ENCODE data around the gene ZNF783. TPM values are rescaled to one million over a fixed set of nuclear protein-coding genes. Genes with fewer than 3 reads are reported as not detected.

The ZNF783 gene
- total and polyA plus RNA-seq, 9 donors = 5.5 to 27.6 (median 17.0) TPM

- TF ChIP-seq EP300 (IDR thresholded peaks at IDR 0.05) (no peak), POLR2A (IDR thresholded peaks at IDR 0.05) (no peak), CTCF (IDR thresholded peaks at IDR 0.05) (no peak)
- intact Hi-C loops (cut with DNase I) = no loop called here
- 84 to 90% (median 86%) methylated on average over 7 of the region's 7 CpGs for WGBS, 3 donors
- H3K4me3 ChIP-seq = no peak overlapping the region
- no peak overlapping the region for H3K27ac ChIP-seq
- no peaks in the 10 kb centered on the region for H3K9me3 ChIP-seq
- no peaks in the 10 kb centered on the region for H3K27me3 ChIP-seq
- no peaks in the 10 kb centered on the region for H3K36me3 ChIP-seq
- H3K4me1 ChIP-seq (ENCODE audit: insufficient read depth) = no peaks in the 10 kb centered on the region
- no peak for DNase-seq
Observed at GRCh38 chr7:149304006-149304405, 42.0 kb downstream of the ZNF783 start.

- Histone ChIP-seq H3K4me1 (ENCODE audit: insufficient read depth) (no peaks in the 10 kb centered on the region), H3K27ac (no peak overlapping the region), H3K36me3 (no peaks in the 10 kb centered on the region), H3K4me3 (no peak overlapping the region), H3K9me3 (no peaks in the 10 kb centered on the region), H3K27me3 (no peaks in the 10 kb centered on the region)
- intact Hi-C loops (cut with DNase I) = no loop called here
- TF ChIP-seq POLR2A (IDR thresholded peaks at IDR 0.05) = no peak
- no peak for TF ChIP-seq CTCF (IDR thresholded peaks at IDR 0.05)
- no peak for TF ChIP-seq EP300 (IDR thresholded peaks at IDR 0.05)
- 88 to 95% (median 91%) methylated on average over 4 of the region's 4 CpGs for WGBS, 3 donors
- no peak for DNase-seq
Observed at GRCh38 chr7:149306854-149307253, 44.9 kb downstream of the ZNF783 start.

GRCh38 chr7:149307775-149308501 is 45.9 kb downstream of the ZNF783 start:
- intact Hi-C loops (cut with DNase I) = no loop called here
- Histone ChIP-seq H3K36me3 (no peaks in the 10 kb centered on the region), H3K4me1 (ENCODE audit: insufficient read depth) (no peaks in the 10 kb centered on the region), H3K27ac (no peak overlapping the region), H3K9me3 (no peaks in the 10 kb centered on the region), H3K4me3 (no peak overlapping the region), H3K27me3 (no peaks in the 10 kb centered on the region)
- 87 to 91% (median 88%) methylated on average over 16 of the region's 16 CpGs for WGBS, 3 donors
- TF ChIP-seq EP300 (IDR thresholded peaks at IDR 0.05) (no peak), CTCF (IDR thresholded peaks at IDR 0.05) (no peak), POLR2A (IDR thresholded peaks at IDR 0.05) (no peak)
- no peak for DNase-seq

GRCh38 chr7:149310113-149310836 is 48.3 kb downstream of the ZNF783 start:
- intact Hi-C loops (cut with DNase I) = no loop called here
- H3K27ac ChIP-seq = no peak overlapping the region
- no peaks in the 10 kb centered on the region for H3K36me3 ChIP-seq
- whole genome bisulfite sequencing, 3 donors = 75 to 82% (median 82%) methylated on average over 3 of the region's 3 CpGs
- H3K4me3 ChIP-seq = no peak overlapping the region
- no peaks in the 10 kb centered on the region for H3K9me3 ChIP-seq
- peak in 1 of 5 donors; percentile 22 for DNase-seq
- no peak for TF ChIP-seq EP300 (IDR thresholded peaks at IDR 0.05)
- no peak for TF ChIP-seq POLR2A (IDR thresholded peaks at IDR 0.05)
- peak in 1 of 3 donors; percentile 20 for TF ChIP-seq CTCF (IDR thresholded peaks at IDR 0.05)
- H3K27me3 ChIP-seq = no peaks in the 10 kb centered on the region
- no peaks in the 10 kb centered on the region for H3K4me1 ChIP-seq (ENCODE audit: insufficient read depth)

All from ovary (tissue), 9 donors.